IMR-90 (cell line): ENCODE results near the gene IP6K1.

Source experiments
- CEBPB ChIP-seq: IDR thresholded peaks from 2 replicates; pipeline ENCODE4 v1.6.1; 2012; ENCODE audit warnings: low read depth, low read length, improper control_type of control experiment
- CTCF ChIP-seq: conservative IDR thresholded peaks from 2 replicates; pipeline ENCODE4 v1.5.1; 2012; ENCODE audit warnings: mild to moderate bottlenecking, low read depth, low read length, improper control_type of control experiment
- USF2 ChIP-seq: fragments of 150-350 bp; IDR thresholded peaks from 2 replicates; pipeline ENCODE4 v1.6.1; 2017; ENCODE audit warnings: mild to moderate bottlenecking, antibody characterized with exemption, low read length, low read depth

- no peak for TF ChIP-seq CTCF
- TF ChIP-seq CEBPB: no peak
- TF ChIP-seq USF2: peak; percentile 68
Measured at GRCh38 chr3:49723628-49724551, 62.5 kb downstream of the IP6K1 start, which contains the start of gene GMPPB.
